Calu3 (cell line): Measurements from ENCODE around the gene SLC36A1. TPM values are rescaled to one million over a fixed set of nuclear protein-coding genes. Genes with fewer than 3 reads are reported as not detected.

Experiments
- BruUV-seq: library from RNA; stranded (reverse); fragments of 400-500 nt; replicated peaks from 2 replicates; lab custom pipeline; 2021; lab: Mats Ljungman, UMichigan
- CTCF ChIA-PET: fragments of 300-600 bp; sonication (Branson Sonifier 250); formaldehyde crosslinking; loops from one replicate; lab custom pipeline; 2022; ENCODE audit warnings: antibody characterized with exemption; lab: Charles Lee
- DNase-seq: peaks from one replicate; pipeline ENCODE4 v3.0.0; 2022
- H3K27ac Mint-ChIP-seq: one replicate; pipeline ENCODE4 v1.8.0; 2022; ENCODE audit warnings: mixed read lengths; ENCODE audit not compliant: unreplicated experiment
- H3K27me3 Mint-ChIP-seq: one replicate; pipeline ENCODE4 v1.8.0; 2022; ENCODE audit warnings: mixed read lengths; ENCODE audit not compliant: unreplicated experiment
- H3K36me3 Mint-ChIP-seq: one replicate; pipeline ENCODE4 v1.8.0; 2022; ENCODE audit warnings: mild to moderate bottlenecking, moderate library complexity, mixed read lengths; ENCODE audit not compliant: insufficient read depth, unreplicated experiment
- H3K4me1 Mint-ChIP-seq: one replicate; pipeline ENCODE4 v1.8.0; 2022; ENCODE audit warnings: mild to moderate bottlenecking, low read depth, mixed read lengths; ENCODE audit not compliant: unreplicated experiment
- H3K4me3 Mint-ChIP-seq: one replicate; pipeline ENCODE4 v1.8.0; 2022; ENCODE audit warnings: mild to moderate bottlenecking, low read depth, moderate library complexity, mixed read lengths; ENCODE audit not compliant: unreplicated experiment
- H3K9me3 Mint-ChIP-seq: one replicate; pipeline ENCODE4 v1.8.0; 2022; ENCODE audit warnings: low read depth, mixed read lengths; ENCODE audit not compliant: unreplicated experiment
- CTCF ChIP-seq: fragments of 200-600 bp; IDR thresholded peaks from one replicate; pipeline ENCODE4 v1.8.0; 2022; ENCODE audit warnings: antibody characterized with exemption; ENCODE audit not compliant: unreplicated experiment
- intact Hi-C: fragments of 100-400 bp; cut with micrococcal nuclease; formaldehyde crosslinking; loops from one replicate; pipeline ENCODE4 v1.10.0; 2022; ENCODE audit not compliant: unreplicated experiment
- total RNA-seq: library from RNA; stranded (reverse); gene quantifications from 2 replicates; pipeline ENCODE4 v1.2.3, GENCODE V29; 2022

The SLC36A1 gene
- total RNA-seq, 1 experiment from 2014 or later, result 11.4 TPM

- CTCF ChIA-PET, result no interaction called here
- Mint-ChIP-seq H3K27me3 (no peaks in the 10 kb centered on the region), H3K4me3 (no peak overlapping the region), H3K9me3 (no peaks in the 10 kb centered on the region), H3K36me3 (no peaks in the 10 kb centered on the region), H3K27ac (no peak overlapping the region), H3K4me1 (no peaks in the 10 kb centered on the region)
- intact Hi-C loops, result no loop called here
- no TSS peak for BruUV-seq
- DNase-seq, result no peak
- TF ChIP-seq CTCF, result no peak
Observed at GRCh38 chr5:151492729-151493128, 45.3 kb downstream of the SLC36A1 start.

GRCh38 chr5:151493665-151494064, 46.3 kb downstream of the SLC36A1 start:
- Mint-ChIP-seq H3K4me3 (no peak overlapping the region), H3K27me3 (no peaks in the 10 kb centered on the region), H3K27ac (no peak overlapping the region), H3K9me3 (no peaks in the 10 kb centered on the region), H3K4me1 (no peaks in the 10 kb centered on the region), H3K36me3 (no peaks in the 10 kb centered on the region)
- DNase-seq, result no peak
- no peak for TF ChIP-seq CTCF
- CTCF ChIA-PET, result no interaction called here
- BruUV-seq, result no TSS peak
- intact Hi-C loops, result no loop called here

- no peaks in the 10 kb centered on the region for H3K4me1 Mint-ChIP-seq
- no peak for DNase-seq
- no peaks in the 10 kb centered on the region for H3K9me3 Mint-ChIP-seq
- CTCF ChIA-PET, result no interaction called here
- TF ChIP-seq CTCF, result no peak
- no peak overlapping the region for H3K27ac Mint-ChIP-seq
- no peaks in the 10 kb centered on the region for H3K27me3 Mint-ChIP-seq
- H3K4me3 Mint-ChIP-seq, result no peak overlapping the region
- BruUV-seq, result no TSS peak
- no peaks in the 10 kb centered on the region for H3K36me3 Mint-ChIP-seq
- intact Hi-C loops, result loop anchor here (5.0 kb wide), 1 partner anchor 178 kb away; no protein-coding TSS in a partner anchor
Observed at GRCh38 chr5:151495320-151495719, 47.9 kb downstream of the SLC36A1 start.

- Mint-ChIP-seq H3K36me3 (no peaks in the 10 kb centered on the region), H3K4me1 (no peaks in the 10 kb centered on the region), H3K4me3 (no peak overlapping the region), H3K9me3 (no peaks in the 10 kb centered on the region), H3K27ac (no peak overlapping the region), H3K27me3 (no peaks in the 10 kb centered on the region)
- BruUV-seq, result no TSS peak
- CTCF ChIA-PET, result no interaction called here
- intact Hi-C loops, result loop anchor here (5.0 kb wide), 1 partner anchor 179 kb away; no protein-coding TSS in a partner anchor
- TF ChIP-seq CTCF, result no peak
- DNase-seq, result no peak
Observed at GRCh38 chr5:151496041-151496484, 48.7 kb downstream of the SLC36A1 start.
